ENCODE data around the gene RPL37.
A peak's percentile ranks its signal among the peaks of the same experiment; 100 is the strongest.
"Not testable (repeated sequence)": the region's sequence is repeated elsewhere in the genome, so short reads cannot be mapped to it uniquely, and the experiment has no call there.

RPL37 gene

DNA sequence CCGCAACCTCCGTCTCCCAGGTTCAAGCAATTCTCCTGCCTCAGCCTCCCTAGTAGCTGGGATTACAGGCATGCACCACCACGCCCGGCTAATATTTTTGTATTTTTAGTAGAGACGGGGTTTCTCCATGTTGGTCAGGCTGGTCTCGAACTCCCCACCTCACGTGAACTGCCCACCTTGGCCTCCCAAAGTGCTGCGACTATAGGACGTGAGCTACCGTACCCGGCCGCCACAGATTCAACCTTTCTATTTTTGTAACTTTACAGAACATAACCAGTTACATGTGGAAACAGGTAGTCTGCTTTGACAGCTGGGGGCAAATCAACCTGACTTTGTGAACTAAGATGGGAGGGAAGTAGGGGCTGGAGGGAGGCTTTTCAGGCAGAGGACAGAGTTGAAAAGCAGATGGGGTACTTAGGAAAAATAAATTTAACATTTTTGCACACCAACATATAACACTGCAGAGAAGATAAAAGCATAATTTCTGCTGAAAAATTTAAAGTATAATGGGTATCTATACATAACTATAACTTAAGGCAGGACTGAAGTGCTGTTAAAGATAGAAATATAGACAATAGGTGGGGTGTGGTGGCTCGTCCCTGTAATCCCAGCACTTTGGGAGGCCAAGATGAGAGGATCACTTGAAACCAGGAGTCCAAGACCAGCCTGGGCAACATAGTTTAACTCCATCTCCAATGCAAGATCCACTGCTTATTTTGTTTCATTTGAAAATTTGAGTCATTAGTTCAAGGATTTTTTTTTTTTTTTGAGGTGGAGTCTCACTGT lies 5.1 kb downstream of the RPL37 start:
- no peaks in the 10 kb centered on the region for H3K9me3 Mint-ChIP-seq
- no peak overlapping the region for H3K4me3 Mint-ChIP-seq
- ATAC-seq (replicated peaks; ENCODE audit: extremely low read depth, poor library complexity, severe bottlenecking), result no peak
- H3K27ac Mint-ChIP-seq (ENCODE audit: low read depth), result no peak overlapping the region
- peaks cover 53% of the 10 kb centered on the region for H3K4me1 Mint-ChIP-seq
- peaks cover 83% of the 10 kb centered on the region for H3K36me3 Mint-ChIP-seq (ENCODE audit: insufficient read depth)
- no peak for DNase-seq (ENCODE audit: low spot score in 2 of 2)
- H3K27me3 Mint-ChIP-seq, result no peaks in the 10 kb centered on the region

DNA sequence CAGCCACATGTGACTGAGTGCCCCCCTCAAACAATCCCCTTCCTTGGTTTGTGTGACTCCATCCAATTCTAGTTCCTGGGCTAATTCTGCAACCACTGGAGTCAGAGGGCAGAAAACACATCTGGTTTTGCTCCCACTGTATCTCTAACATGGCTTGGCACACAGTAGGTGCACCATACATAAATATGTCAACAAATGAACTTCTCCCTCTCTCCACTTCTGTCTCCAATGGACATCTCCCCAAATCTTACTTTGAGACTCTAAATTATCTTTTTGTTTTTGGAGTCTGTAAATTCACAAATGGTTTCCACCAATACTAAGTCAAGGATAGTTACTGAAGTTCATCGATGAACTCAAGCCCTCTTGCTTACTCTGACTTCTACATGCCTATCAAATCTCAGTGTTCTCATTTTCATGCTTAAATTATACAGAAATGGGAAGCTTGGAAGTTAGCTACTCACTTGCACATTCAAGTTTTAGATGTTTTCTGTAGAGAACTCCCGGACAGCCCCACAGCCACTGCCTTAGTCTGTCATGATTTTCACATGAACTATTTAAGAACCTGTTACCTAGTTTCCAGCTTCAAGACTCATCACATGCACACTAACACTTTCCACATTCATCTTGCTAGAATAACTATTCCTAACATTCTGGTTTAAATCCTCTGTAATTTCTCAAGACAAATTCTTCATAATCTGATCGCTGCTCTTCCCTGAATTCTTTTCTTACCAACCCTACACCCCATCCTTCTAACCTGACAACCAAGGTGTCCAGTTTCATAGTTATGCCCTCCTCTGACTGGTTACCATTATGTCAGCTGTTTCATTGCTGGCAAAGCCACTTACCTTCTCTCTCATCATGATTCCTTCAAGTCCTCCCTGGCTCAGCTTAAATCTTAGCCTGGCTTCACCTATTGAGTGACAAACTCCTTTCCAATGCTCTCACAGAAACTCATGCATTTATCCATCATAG lies 6.0 kb downstream of the RPL37 start:
- Mint-ChIP-seq H3K9me3 (no peaks in the 10 kb centered on the region), H3K27me3 (no peaks in the 10 kb centered on the region), H3K36me3 (ENCODE audit: insufficient read depth) (peaks cover 75% of the 10 kb centered on the region), H3K4me1 (peaks cover 45% of the 10 kb centered on the region), H3K4me3 (no peak overlapping the region), H3K27ac (ENCODE audit: low read depth) (peak overlapping the region; percentile 36)
- no peak for ATAC-seq (replicated peaks; ENCODE audit: extremely low read depth, poor library complexity, severe bottlenecking)
- no peak for DNase-seq (ENCODE audit: low spot score in 2 of 2)

DNA sequence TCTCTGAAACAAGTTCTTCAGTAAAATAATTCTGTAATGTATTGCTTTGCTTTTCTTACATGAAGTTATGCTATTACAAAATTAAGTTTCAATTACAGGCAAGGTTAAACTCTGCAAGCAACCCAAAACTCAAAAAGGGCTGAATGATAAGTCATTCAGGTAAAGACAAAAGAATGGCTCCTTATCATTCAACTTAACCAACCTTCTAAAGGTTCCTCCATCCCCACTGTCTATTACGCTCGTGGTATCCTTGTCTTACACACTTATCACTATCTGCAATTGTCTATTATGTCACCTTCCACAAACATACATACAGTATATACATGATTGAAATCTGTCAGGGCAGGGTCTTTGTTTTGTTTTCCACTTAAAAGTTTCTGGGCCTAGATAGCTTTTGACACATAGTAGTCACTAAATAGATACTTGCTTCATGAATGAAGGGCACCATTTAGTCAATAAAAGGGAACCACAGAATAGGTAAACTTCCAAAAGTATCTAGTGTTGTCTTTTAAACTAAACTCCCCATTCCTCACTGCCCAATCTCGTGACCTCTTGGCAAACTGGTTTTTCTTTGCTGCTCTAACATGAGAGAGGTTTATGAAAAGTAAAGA lies 6.9 kb downstream of the RPL37 start:
- Mint-ChIP-seq H3K36me3 (ENCODE audit: insufficient read depth) (peaks cover 68% of the 10 kb centered on the region), H3K9me3 (no peaks in the 10 kb centered on the region), H3K27me3 (no peaks in the 10 kb centered on the region), H3K27ac (ENCODE audit: low read depth) (peak overlapping the region; percentile 36), H3K4me3 (no peak overlapping the region), H3K4me1 (peaks cover 42% of the 10 kb centered on the region)
- no peak for ATAC-seq (replicated peaks; ENCODE audit: extremely low read depth, poor library complexity, severe bottlenecking)
- DNase-seq (ENCODE audit: low spot score in 2 of 2), result no peak

DNA sequence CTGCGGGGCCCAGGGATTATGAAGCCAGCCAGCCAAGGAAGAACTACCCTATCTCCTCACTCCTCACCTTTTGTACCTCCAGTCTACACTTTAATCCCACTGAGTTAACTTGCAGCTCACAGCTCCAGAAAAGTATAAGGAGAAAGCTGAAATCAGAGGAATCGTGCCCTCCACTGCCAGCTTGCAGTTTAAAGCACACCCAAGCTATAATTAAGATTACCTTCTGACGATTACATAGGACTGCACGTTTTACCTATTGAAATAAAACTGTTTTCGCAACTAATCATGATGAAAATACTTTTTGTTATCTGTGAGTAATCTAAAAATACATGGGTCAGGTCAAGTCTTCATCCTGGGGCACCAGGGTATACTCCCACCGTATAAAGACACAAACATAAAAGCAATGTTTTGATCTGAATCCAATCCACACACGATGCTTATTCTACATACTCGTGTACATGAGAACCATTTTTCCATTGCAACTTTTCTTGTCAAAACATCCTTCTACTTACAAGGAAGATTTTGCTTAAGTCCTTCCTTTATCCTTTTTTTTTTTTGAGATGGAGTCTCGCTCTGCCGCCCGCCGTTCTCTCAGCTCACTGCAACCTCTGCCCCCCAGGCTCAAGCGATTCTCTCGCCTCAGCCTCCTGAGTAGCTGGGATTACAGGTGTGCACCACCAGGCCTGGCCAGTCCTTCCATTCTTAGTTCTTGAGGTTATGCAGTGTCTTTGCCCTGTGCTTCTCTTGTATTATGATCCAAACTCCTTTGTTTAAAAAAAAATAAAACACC lies 7.6 kb downstream of the RPL37 start:
- Mint-ChIP-seq H3K27ac (ENCODE audit: low read depth) (peak overlapping the region; percentile 36), H3K9me3 (no peaks in the 10 kb centered on the region), H3K4me1 (peaks cover 35% of the 10 kb centered on the region), H3K36me3 (ENCODE audit: insufficient read depth) (peaks cover 61% of the 10 kb centered on the region), H3K27me3 (no peaks in the 10 kb centered on the region), H3K4me3 (no peak overlapping the region)
- DNase-seq (ENCODE audit: low spot score in 2 of 2) (no peak), ATAC-seq (replicated peaks; ENCODE audit: extremely low read depth, poor library complexity, severe bottlenecking) (no peak)

DNA sequence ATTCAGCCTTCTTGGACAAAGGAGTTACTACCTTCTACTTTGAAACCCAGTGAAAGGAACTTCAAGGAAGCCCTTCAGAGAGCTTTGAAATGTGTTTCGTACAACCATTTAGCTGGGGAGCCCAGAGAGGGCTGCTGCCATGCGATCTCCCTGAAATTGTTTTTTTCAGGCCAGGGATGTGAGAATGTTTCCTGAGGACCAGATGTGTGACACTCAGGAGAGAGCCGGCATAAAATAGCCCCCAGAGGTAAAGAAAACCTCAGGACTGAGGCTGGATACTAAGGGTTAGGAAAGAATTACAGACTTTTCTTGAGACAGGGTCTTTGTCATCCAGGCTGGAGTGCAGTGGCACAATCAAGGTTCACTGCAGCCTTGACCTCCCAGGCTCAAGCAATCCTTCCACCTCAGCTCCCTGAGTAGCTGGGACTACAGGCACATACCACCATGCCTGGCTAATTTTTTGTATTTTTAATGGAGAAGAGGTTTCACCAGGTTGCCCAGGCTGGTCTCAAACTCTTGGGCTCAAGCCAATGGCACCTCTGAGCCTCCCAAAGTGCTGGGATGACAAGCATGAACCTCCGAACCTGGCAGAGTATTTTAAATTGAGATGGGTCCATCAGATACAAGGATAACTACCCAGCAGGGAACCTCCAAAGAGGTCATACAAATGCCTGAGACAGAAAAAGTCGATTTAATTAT lies 8.4 kb downstream of the RPL37 start:
- Mint-ChIP-seq H3K4me1 (peaks cover 29% of the 10 kb centered on the region), H3K9me3 (no peaks in the 10 kb centered on the region), H3K27ac (ENCODE audit: low read depth) (no peak overlapping the region), H3K27me3 (no peaks in the 10 kb centered on the region), H3K36me3 (ENCODE audit: insufficient read depth) (peaks cover 54% of the 10 kb centered on the region), H3K4me3 (no peak overlapping the region)
- ATAC-seq (replicated peaks; ENCODE audit: extremely low read depth, poor library complexity, severe bottlenecking) (no peak), DNase-seq (ENCODE audit: low spot score in 2 of 2) (no peak)

DNA sequence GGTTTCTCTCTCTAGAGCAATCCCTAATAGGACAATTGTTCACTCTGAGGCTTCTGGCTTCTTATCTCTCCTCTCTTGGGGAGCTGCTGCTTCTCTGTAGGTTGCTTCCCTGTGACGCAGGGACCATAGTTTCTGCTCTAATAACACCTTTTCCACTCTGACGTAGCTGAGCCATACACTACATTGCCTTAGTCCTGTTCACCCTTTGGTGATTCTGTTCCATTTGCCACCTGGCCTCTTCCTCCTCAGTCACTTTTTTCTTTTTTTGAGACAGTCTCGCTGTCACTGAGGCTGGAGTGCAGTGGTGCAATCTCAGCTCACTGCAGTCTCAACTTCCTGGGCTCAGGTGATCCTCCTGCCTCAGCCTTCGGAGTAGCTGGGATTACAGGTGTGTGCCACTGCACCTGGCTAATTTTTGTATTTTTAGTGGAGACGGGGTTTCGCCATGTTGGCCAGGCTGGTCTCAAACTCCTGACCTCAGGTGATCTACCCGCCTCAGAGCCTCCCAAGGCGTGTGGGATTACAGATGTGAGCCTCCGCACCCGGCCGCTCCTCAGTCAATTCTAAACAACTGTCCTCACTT lies 9.5 kb downstream of the RPL37 start:
- not testable (repeated sequence) for H3K27me3 Mint-ChIP-seq; H3K9me3 Mint-ChIP-seq; ATAC-seq (replicated peaks; ENCODE audit: extremely low read depth, poor library complexity, severe bottlenecking); DNase-seq (ENCODE audit: low spot score in 2 of 2); H3K4me3 Mint-ChIP-seq; H3K27ac Mint-ChIP-seq (ENCODE audit: low read depth)
- Mint-ChIP-seq H3K36me3 (ENCODE audit: insufficient read depth) (peaks cover 43% of the 10 kb centered on the region), H3K4me1 (peaks cover 23% of the 10 kb centered on the region)

DNA sequence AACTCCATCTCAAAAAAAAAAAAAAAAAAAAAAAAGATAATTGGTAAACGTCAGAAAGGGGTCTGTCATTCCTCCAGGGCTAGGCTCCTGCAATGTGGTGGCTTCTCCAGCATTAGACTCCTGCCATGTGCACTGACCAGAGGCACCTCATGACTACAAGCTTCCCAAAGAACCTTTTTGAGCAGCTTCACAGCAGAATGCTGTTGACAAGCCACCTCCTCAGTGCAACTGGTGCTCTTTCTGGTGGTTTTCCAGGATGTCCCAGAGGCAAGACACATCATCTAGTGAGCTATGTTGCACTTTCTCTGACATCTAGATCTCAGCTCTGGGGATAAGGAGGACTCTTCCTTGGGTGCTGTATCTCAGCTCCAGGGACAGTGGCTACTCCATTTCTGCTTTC lies 11.6 kb downstream of the RPL37 start:
- H3K36me3 Mint-ChIP-seq (ENCODE audit: insufficient read depth), result peaks cover 26% of the 10 kb centered on the region
- H3K27me3 Mint-ChIP-seq, result no peaks in the 10 kb centered on the region
- H3K4me1 Mint-ChIP-seq, result peaks cover 11% of the 10 kb centered on the region
- no peaks in the 10 kb centered on the region for H3K9me3 Mint-ChIP-seq
- DNase-seq (ENCODE audit: low spot score in 2 of 2) (no peak), ATAC-seq (replicated peaks; ENCODE audit: extremely low read depth, poor library complexity, severe bottlenecking) (no peak)
- no peak overlapping the region for H3K27ac Mint-ChIP-seq (ENCODE audit: low read depth)
- no peak overlapping the region for H3K4me3 Mint-ChIP-seq

DNA sequence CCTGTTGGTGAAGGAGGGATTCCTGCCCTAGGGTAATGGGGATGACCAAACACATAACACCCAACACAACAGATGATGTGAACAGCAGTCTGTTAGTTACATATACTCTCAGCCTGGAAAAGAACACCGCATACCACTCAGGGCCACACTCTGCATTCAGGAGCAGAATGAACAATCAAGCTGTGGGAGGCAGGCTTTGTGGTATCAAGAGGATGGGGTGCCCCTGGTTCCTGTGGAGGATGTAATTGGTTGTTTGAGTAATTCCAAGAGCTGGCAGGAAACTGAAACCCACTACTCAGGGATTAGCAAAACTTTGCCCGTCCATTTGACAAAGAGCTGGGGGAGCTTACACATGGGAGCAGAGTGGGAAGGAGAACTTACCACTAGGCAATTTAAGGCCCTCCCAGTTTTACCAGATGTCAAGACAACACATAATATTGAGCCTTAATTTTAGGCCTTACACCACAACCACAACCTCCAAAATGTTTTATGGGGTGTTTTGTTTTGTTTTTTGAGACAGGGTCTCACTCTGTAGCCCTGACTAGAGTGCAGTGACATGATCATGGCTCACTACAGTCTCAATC lies 21.2 kb downstream of the RPL37 start:
- DNase-seq (ENCODE audit: low spot score in 2 of 2) (no peak), ATAC-seq (replicated peaks; ENCODE audit: extremely low read depth, poor library complexity, severe bottlenecking) (no peak)
- Mint-ChIP-seq H3K4me3 (no peak overlapping the region), H3K36me3 (ENCODE audit: insufficient read depth) (no peaks in the 10 kb centered on the region), H3K27ac (ENCODE audit: low read depth) (no peak overlapping the region), H3K9me3 (no peaks in the 10 kb centered on the region), H3K27me3 (no peaks in the 10 kb centered on the region), H3K4me1 (no peaks in the 10 kb centered on the region)

DNA sequence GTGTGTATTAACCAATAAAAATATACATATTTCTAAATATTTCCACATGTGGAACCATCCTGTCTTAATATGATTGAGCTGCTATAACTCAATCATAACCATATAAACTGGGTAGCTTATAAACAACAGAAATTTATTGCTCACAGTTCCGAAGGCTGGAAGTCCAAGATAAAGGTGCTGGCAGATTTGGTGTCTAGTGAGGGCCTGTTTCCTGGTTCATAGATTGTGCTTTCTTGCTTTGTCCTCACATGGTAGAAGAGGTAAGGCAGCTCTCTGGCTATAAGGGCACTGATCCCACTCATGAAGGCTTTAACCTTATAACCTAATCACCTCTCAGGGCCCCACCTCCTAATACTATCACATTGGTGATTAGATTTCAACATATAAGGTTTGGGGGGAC lies 22.9 kb downstream of the RPL37 start:
- H3K9me3 Mint-ChIP-seq, result no peaks in the 10 kb centered on the region
- H3K4me3 Mint-ChIP-seq, result no peak overlapping the region
- ATAC-seq (replicated peaks; ENCODE audit: extremely low read depth, poor library complexity, severe bottlenecking) (no peak), DNase-seq (ENCODE audit: low spot score in 2 of 2) (no peak)
- no peaks in the 10 kb centered on the region for H3K36me3 Mint-ChIP-seq (ENCODE audit: insufficient read depth)
- no peaks in the 10 kb centered on the region for H3K4me1 Mint-ChIP-seq
- H3K27ac Mint-ChIP-seq (ENCODE audit: low read depth), result no peak overlapping the region
- H3K27me3 Mint-ChIP-seq, result no peaks in the 10 kb centered on the region

DNA sequence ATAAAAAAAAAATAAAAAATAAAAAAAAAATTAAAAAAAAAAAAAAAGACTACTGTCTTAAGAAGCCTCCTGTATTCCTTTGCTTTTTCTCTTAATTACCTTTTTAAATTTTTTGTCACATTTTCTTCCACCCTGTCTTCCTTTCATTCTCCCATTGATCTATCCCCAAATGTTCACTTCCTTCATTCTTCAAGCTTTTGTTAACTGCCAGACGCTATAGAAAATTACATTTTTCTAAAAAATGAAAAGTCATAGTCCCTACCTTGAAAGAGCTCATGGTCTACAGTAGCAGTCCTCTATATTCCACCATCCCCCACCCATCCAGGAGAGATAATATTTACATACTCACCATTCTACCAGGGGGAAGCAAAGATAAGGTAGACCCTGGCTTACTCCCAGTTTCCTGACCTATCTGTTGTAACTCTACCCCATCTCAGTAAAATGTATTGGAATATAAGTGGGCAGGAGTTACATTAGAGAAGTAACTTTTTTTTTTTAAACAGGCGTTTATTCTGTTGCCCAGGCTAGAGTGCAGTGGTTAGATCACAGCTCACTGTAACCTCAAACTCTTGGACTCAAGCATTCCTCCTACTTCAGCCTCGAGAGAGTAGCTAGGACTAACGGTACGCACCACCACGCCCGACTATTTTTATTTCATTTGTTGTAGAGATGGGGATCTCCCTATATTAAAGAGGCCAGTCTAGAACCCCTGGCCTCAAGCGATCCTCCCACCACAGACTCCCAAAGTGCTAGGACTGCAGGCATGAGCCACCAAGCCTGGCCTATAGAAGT lies 33.1 kb downstream of the RPL37 start:
- Mint-ChIP-seq H3K27me3 (no peaks in the 10 kb centered on the region), H3K4me1 (peaks cover 8% of the 10 kb centered on the region), H3K36me3 (ENCODE audit: insufficient read depth) (peaks cover 2% of the 10 kb centered on the region), H3K9me3 (no peaks in the 10 kb centered on the region), H3K27ac (ENCODE audit: low read depth) (no peak overlapping the region), H3K4me3 (no peak overlapping the region)
- no peak for DNase-seq (ENCODE audit: low spot score in 2 of 2)
- no peak for ATAC-seq (replicated peaks; ENCODE audit: extremely low read depth, poor library complexity, severe bottlenecking)

DNA sequence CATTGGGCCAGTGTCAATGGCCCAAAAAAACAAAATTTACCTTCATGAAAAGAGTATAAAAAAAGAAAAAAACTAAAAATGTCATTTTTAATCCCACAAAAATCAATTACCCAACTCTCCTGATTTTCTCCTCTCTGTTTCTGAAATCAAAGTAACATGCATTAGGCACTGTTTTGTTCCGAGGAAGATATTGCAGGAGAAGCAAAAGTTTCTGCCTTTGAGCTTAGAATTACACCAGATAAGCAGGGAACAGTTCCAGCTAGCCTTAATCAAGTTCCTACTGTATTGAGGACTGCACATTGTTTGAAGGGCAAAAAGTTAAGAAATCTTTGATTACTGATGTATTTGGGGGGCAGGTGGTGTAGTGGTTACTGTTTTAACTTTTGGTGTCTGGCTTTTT lies 35.8 kb downstream of the RPL37 start:
- DNase-seq (ENCODE audit: low spot score in 2 of 2), result no peak
- no peaks in the 10 kb centered on the region for H3K27me3 Mint-ChIP-seq
- H3K27ac Mint-ChIP-seq (ENCODE audit: low read depth), result peak overlapping the region; percentile 82
- H3K36me3 Mint-ChIP-seq (ENCODE audit: insufficient read depth), result peaks cover 7% of the 10 kb centered on the region
- H3K4me1 Mint-ChIP-seq, result peaks cover 17% of the 10 kb centered on the region
- H3K9me3 Mint-ChIP-seq, result no peaks in the 10 kb centered on the region
- H3K4me3 Mint-ChIP-seq, result peak overlapping the region; percentile 91
- no peak for ATAC-seq (replicated peaks; ENCODE audit: extremely low read depth, poor library complexity, severe bottlenecking)
